Measurements from ENCODE around the gene WFDC1.
"Not testable (repeated sequence)": the region's sequence is repeated elsewhere in the genome, so short reads cannot be mapped to it uniquely, and the experiment has no call there.

The WFDC1 gene

DNA sequence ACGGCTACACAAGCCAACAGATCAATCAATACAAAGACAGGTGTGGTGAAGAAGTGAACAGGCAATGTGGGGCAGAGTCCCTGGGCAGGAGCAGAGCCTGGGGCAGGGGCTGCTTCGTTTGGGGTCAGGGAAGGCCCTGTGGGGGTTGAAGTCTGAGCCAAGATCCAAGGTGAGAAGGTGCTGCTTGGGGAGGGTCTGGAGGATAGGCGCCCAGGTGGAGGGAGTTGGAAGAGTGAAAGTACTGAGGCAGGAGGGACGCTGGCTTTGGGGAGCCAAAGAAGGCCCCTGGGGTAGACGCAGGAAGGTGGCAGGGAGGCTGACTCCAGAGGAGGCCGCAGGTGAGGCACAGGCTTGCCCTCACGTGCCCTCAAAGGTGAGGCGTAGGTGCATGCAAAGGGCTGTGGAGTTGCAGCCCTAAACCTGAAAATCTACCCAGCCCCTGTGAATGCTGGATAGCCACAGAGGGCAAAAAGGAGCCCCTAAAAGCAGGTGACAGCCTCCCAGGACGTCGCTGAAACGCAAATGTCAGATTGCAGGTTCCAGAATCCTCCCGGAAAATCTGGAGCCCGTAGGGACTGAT is 33.3 kb downstream of the WFDC1 start:
- no peak for DNase-seq (ENCODE audit: low read depth)

DNA sequence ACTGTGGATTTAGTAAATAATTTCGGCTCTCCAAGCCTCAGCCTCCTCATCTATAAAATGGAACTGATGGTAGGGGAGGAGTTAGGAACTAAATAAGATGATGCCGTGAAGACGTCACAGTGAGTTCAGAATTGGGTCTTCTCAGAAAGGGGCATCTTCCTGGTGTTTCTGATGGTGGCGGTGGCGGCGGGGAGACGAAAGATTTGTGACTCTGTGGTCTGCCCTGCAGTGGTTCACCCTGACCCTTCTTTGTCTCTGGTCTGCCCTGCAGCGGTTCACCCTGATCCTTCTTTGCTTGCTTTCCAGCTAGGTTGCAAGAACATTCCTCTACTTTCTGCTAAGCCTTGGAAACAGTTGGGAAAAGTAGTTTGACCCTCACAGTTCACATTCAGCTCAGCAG is 34.3 kb downstream of the WFDC1 start:
- no peak for DNase-seq (ENCODE audit: low read depth)

DNA sequence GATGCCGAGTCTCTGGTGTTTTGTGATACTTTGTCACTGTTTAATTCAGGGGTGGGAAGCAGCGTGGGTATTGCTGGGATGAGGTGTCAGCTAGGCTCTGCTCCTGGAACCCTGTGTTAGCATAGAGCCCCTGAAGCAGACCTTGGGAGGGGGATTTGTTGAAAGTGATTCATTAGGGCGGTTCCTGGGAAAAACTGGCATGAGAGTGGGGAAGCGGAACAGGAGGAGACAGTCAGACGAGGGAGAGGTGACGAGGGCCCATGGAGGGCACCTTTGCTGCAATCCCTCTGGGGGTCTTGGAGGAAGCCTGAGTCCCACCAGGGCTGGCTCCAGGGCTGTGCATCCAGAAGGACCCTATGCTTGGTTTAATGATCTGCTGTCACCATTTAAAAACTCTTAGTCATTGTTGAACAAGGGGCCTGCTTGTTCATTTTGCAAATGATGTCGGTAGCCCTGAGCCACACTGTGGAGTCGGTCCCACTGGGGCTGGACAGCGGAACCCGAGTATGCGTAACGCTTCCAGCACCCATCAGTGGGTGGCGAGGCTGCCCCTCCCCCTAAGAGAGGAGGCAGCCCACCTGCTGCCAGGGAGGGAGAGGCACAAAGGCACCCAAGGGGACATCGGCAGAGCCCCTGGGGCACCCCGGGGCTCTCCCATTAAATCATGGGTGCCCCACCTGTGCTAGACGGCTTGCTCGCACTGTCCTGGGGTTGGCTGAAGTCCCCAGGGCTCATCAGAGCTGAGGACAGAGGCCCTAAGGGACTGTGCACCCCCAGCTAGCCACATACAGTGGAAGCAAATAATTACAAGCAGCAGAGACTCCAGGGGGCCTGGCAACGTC is 35.4 kb downstream of the WFDC1 start:
- DNase-seq (ENCODE audit: low read depth) = no peak

DNA sequence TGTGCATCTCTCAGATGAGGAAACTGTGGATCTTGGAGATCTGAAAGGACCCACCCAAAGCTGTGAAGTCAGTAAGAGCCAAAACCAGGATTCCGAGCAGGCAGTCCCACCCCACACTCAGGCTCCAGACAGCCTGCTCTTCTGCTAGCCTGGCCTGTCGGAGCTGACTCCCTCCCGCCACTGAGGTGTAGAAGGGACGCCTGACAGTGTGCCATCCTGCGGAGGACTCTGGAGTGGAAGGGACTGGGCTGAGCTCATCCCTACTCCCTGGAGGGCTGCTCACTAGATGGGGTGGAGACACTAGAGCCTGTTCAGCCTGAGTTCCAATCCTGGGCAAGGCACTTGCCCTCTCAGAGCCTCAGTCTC is 36.0 kb downstream of the WFDC1 start:
- DNase-seq (ENCODE audit: low read depth) = no peak

DNA sequence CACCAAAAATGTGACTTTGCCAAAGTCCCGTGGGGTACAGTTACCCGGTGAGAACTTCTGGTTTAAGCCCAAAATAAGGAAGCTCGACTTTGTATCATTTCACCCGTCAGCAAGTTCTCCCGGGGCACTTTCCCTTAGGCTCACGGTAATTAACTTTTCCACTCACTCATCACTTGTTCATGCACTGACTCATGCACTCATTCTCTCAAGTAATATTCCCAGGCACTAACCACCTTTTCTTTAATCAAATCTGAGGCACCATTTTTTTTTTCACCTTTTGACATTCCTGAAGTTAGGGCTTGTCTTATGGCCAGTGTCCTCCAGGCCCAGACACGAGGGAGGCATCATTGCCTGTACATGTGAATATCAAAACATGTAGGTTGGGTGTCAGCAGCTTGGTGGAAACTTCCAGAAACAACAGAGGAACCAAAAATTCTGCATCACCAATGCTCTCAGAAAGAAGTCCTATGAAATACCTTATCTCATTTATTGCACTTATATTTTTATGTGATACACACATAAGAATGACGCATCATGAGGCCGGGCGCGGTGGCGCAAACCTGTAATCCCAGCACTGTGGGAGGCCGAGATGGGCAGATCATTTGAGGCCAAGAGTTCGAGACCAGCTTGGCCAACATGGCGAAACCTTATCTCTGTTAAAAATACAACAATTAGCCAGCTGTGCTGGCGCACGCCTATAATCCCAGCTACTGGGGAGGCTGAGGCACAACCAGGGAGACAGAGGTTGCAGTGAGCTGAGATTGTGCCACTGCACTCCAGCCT is 37.5 kb downstream of the WFDC1 start:
- DNase-seq (ENCODE audit: low read depth) = no peak

DNA sequence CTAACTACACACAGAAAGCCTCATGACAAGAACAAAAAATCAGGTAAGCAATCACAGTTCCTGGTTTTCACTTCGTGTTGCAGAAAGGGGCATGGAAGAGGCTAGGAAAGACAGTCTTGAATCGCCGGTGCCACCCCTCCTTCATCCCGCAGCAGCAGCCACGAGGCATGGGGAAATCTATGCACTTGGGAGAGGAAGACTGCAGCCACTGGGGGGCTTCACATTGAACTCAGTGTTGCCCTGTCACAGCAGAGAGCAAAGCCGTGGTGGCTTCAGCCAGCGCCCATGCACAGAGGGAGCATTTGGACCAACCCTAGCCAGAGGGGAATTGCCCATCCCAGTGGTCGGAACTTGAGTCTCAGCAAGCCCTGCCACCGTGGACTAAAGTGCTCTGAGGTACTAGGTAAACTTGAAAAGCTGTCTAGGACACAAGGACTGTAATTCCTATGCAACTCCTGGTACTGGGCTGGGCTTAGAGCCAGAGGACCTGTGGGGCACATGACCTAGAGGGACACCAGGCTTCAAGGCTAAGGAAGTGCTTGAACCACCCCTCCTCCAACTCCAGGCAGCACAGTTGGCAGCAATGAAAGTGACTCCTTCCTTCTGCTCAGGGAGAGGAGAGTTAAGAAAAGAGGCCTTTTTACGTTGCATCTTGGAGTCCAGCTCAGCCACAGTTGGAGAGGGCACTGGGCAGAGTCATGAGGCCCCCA is 38.5 kb downstream of the WFDC1 start:
- no peak for DNase-seq (ENCODE audit: low read depth)

DNA sequence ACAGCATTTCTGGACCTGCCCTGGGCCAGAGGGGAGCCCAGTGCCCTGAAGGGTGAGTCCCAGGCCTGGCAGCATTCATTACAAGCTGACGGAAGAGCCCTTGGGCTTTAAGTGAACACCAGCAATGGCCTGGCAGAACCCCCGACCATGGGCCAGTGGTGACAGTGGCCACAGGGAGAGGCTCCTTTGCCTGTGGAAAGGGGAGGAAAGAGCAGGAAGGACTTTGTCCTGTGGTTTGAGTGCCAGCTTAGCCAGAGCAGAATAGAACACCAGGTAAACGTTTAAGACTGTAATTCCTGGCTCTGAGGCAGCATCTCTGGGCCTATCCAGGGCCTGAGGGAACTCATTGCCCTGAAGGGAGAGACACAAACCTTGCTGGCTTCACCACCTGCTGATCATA is 39.4 kb downstream of the WFDC1 start:
- no peak for DNase-seq (ENCODE audit: low read depth)

DNA sequence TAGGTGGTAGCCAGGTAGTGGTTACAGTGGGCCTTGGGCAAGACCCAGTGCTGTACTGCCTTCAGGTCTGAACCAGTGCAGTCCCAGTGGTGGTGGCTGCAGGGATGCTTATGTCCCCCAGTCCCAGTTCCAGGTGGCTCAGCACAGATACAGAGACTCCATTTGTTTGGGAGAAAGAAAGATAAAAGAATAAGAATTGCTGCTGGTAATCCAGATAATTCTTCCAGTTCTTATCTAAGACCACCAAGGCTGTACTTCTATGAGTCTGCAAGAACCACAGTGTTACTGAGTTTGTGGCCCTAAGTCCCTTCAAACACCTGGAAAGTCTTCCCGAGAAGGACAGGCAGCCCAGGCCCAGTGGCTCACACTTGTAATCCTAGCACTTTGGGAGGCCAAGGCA is 39.8 kb downstream of the WFDC1 start:
- DNase-seq (ENCODE audit: low read depth) = no peak

DNA sequence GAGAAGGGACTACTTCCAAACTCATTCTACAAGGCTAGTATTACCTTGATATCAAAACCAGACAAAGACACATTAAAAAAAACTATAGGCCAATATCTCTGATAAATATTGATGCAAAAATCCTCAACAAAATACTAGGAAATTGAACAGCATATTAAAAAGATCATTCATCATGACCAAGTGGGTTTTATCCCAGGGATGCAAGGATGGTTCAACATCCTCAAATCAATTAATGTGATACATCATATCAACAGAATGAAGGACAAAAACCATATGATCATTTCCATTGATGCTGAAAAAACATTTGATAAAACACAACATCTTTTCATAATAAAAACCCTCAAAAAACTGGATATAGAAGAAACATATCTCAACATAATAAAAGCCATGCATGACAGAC is 42.6 kb downstream of the WFDC1 start:
- DNase-seq (ENCODE audit: low read depth) = not testable (repeated sequence)

DNA sequence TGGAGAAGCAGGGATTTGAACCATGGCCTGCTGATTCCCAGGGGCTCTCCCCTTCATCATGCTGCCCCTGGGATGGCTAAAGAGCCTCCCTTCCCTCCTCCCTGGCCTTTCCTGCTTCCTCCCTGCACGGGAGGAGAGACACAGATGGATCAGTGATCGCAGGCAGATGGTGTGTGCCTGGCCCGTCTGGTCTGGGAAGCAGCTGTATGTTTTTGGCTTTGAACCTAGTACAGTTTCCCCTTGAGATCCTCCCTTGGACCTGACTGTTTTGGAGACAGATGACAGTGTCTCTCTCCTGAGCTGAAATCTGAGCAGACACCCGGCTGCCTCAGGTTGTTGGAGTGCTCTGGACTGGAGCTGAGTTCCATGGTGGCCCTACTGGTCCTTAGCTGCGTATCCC is 44.6 kb downstream of the WFDC1 start:
- no peak for DNase-seq (ENCODE audit: low read depth)

DNA sequence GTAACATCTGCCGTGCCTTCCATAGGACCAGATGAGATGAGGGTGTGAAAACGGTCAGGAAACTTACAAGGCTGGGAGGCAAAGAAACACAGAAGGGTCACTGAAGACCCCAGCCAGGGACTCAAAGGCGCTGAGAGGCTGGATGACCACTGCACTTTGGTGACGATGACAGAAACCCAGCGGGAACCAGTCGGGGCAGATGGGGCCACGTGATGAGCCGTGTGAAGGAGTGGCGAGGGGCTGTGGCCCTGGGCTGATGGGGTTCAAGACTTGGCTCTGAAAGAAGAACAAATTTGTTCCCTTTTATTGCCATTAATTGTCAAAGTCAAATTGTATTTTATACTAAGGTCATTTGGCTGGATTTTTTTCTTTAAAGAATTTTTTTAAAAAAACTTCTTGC is 45.1 kb downstream of the WFDC1 start:
- no peak for DNase-seq (ENCODE audit: low read depth)

DNA sequence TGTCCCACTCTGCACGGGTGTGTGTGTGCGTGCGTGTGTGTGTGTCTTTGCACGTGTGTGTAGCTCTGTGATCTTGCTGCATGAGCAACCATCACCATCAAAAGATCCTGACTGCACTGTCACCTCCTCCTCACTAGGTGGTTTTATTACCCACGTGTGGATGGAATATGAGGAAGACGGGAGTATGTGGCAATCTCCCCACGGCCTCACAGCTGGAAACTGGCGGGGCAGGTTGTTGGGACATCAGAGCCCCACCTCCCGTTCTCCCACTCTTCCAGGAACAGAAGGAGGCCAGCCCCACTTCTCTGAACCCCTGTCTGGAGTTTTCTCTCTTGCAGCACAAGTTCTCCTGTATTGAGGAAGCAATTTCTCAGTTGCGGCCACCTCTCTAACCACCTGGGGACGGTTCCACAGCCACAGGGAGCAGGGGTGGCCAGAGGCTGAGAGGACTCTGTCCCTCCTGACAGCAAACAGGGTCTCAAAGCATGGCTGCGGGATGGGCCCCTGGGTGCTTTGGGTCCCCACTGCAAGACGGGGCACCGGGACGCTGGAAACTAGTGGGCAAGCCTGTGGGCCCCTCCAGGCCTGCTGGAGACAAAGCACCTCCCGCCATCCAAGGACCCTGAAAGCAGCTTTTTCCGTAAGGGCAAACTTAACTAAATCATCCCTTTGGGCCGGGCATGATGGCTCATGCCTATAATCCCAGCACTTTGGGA is 45.8 kb downstream of the WFDC1 start:
- DNase-seq (ENCODE audit: low read depth) = no peak

DNA sequence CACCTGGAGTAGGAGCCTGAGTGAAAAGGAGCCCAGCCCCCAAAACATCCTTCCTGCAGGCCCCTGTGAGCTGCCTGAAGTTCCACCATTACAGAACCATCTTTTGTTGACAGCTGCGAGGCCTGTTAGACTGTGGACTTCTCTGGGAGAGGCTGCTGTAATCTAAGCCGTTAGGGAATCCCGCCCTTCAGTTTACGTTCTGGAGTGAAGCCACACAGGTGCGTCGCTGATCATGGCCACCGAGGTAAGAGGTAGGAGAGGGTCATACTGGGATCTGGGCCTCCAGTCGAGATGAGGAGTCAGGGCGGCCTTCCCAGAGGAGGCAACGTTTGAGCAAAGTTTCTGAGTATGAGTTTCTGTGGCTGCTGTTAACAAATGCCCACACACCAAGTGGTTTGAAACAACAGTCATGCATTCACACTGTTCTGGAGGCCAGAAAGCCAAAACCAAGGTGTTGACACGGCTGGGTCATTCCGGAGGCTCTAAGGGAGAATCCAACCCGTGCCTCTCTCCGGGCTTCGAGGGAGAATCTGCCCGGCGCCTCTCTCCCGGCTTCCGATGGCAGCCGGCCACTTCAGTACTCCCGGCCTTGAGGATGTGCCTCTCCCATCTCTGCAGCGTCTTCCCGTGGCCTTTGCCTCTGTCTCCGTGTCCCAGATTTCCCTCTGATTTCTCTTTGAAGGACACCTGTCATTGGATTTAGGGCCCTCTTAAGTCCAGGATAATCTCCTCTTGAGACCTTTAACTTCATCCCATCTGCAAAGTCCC is 47.0 kb downstream of the WFDC1 start:
- no peak for DNase-seq (ENCODE audit: low read depth)

DNA sequence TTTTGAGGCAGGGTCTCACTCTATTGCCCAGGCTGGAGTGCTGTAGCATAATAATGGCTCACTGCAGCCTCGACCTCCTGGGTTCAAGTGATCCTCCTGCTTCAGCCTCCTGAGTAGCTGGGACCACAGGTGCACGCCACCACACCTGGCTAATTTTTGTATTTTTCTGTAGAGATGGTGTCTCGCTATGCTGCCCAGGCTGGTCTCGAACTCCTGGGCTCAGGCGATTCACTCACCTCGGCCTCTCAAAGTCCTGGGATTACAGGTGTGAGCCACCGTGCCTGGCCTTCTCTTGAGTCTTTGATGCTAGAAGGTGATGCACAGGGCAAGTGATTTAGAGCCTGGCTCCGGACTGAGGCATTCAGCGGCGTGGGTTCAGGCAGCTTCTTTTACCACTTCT is 49.1 kb downstream of the WFDC1 start:
- not testable (repeated sequence) for DNase-seq (ENCODE audit: low read depth)

DNA sequence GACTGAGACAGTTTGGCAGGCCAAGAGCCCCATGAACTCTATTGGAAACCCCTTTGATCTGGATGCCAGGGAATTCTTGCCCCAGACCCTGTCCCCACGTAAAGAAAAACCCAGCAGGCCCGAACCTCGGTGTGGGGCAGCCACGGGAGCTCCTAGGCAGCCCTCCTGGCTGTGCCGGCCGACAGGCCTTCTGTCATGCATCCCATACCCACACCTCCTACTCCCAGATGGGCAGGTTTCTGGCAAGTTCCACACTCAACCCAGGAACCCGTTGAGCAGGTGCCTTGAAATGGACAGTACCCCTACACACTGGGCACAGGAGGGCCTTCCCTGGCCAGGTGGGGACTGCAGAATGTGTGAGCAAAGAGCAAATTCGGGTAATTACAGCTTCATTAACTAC is 50.1 kb downstream of the WFDC1 start:
- DNase-seq (ENCODE audit: low read depth) = no peak

DNA sequence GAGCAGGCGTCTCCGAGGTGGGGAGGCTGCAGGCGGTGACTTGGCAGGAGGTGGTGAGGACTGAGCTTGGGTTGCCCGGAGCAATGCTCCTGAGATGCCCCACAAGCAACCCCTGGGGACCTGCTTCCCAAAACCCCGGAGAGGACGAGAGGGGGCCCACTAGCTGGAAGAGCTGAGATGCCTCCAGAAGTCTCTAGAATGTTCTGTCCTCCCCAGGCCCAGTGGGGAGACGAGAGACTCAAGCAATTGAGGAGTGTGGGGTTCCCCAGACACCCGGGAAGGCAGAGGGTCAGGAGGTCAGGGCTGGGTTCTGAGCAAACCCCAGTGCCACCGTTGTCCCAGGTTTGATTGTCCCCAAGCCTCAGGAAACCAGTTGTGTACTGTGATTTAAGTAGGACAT is 52.5 kb downstream of the WFDC1 start:
- no peak for DNase-seq (ENCODE audit: low read depth)

DNA sequence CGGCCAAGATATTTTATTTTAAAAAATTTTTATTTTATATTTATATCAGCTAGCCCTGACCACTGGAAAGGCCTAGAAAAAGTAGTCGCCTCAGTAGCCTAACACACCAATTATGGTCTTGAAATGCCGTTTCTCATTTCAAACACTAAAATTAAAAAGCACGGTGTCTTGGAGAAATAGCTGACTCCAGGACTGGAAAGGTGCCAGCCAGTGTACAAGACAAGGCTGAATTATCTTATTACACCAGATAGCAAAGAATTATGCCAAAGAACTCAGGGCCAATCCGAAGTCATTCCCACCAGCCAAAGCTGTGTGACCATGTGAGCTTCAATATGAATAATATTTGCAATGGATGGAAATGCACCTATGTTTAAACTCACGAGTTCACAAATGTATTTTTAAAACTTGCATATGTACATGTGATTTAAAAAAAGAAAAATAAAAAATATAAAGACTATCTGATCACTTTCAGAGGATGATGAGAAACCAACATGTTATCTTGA is 53.8 kb downstream of the WFDC1 start:
- DNase-seq (ENCODE audit: low read depth) = no peak

DNA sequence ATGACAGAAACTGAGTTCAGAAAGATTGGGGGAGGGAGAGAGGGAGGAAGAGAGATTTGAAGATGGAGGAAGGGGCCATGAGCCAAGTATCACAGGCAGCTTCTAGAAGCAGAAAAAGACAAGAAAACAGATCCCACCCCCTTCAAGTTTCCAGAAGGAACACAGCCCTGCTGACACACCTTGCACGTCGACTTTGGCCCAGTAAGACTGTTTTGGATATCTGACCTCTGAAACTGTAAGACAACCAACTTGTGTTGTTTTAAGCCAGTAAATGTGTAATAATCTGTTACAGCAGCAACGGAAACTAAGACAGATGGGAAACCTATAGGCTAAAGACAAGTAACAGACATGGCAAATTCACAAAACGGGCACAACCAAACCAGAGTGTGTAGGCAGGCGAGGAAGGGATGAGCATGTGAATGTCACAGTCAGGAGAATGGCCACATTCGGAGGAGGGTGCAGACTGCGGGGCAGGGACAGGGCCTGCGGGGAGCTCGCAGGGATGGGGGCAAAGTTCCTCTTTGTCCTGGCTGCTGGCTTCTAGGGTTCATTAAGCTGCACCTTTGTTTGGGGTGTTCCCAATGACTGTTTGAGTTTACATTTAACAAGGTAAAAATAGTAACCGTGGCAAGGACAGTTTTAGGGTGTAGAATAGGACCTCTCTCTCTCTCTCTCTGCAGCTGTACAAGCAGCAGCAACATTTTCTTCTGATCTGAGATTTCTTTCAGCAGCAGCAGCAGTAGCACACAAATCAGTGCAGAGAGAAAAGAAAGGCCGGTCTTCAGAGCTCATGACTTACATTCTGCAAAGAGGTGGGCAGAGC is 55.4 kb downstream of the WFDC1 start:
- no peak for DNase-seq (ENCODE audit: low read depth)

DNA sequence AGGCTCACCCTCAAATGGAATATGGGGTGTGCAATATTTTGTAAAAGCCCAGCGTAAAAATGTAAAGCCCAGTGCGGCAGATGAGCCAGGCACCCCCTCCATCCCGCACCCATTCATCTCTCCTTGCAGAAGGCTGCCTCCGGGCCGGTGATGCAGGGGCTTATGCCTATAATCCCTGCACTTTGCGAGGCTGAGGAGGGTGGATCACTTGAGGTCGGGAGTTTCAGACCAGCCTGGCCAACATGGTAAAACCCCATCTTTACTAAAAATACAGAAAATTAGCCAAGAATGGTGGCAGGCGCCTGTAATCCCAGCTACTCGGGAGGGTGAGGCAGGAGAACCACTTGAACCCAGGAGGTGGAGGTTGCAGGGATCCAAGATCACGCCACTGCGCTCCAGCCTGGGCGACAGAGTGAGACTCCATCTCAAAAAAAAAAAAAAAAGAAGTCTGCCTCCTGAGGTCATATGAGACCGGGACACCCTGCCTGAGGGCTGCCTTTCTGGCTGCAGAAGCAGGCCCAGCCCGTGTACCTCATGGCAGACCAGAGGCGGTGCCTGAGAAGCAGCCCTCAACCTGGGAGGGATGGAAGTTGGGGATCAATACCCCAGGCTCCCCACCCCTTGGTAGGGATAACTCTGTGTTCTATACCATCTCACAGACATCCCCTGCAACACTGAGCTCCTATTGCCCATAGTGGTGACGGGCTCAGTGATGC is 56.2 kb downstream of the WFDC1 start:
- no peak for DNase-seq (ENCODE audit: low read depth)

Measured in GM04504 (cell line).